Activated CD8-positive, alpha-beta T cell treated with anti-CD3 and anti-CD28 coated beads for 36 hours (primary cell): Measurements from ENCODE around the gene EDAR. TPM values are rescaled to one million over a fixed set of nuclear protein-coding genes. Genes with fewer than 3 reads are reported as not detected.

Experiments
- ATAC-seq: fragments of 200-7000 bp; cut with Tn5 transposase; one replicate; pipeline ENCODE4 v1.10.0; 2021; ENCODE audit warnings: mild to moderate bottlenecking, moderate library complexity
- CTCF ChIA-PET: fragments of 350-600 bp; sonication (Branson Sonifier 250); formaldehyde crosslinking; loops from one replicate; lab custom pipeline; 2021; ENCODE audit warnings: antibody characterized with exemption; lab: Charles Lee
- POLR2A ChIA-PET: fragments of 350-600 bp; sonication (Branson Sonifier 250); formaldehyde crosslinking; loops from one replicate; lab custom pipeline; 2021; ENCODE audit warnings: antibody characterized with exemption; lab: Charles Lee
- DNase-seq: peaks from one replicate; pipeline ENCODE4 v3.0.0-alpha.2; 2020
- H3K27ac Mint-ChIP-seq: one replicate; pipeline ENCODE4 v1.8.0; 2021; ENCODE audit warnings: mild to moderate bottlenecking, mixed read lengths
- H3K27me3 Mint-ChIP-seq: one replicate; pipeline ENCODE4 v1.8.0; 2021; ENCODE audit warnings: mixed read lengths
- H3K36me3 Mint-ChIP-seq: one replicate; pipeline ENCODE4 v1.8.0; 2021; ENCODE audit warnings: low read depth, mixed read lengths
- H3K4me1 Mint-ChIP-seq: one replicate; pipeline ENCODE4 v1.8.0; 2021; ENCODE audit warnings: low read depth, mixed read lengths
- H3K4me3 Mint-ChIP-seq: one replicate; pipeline ENCODE4 v1.8.0; 2021; ENCODE audit warnings: mild to moderate bottlenecking, moderate library complexity, mixed read lengths
- H3K9me3 Mint-ChIP-seq: one replicate; pipeline ENCODE4 v1.8.0; 2021; ENCODE audit warnings: mixed read lengths
- intact Hi-C: fragments of 100-400 bp; cut with micrococcal nuclease; formaldehyde crosslinking; loops from one replicate; pipeline ENCODE4 v1.10.0; 2022
- total RNA-seq, 2 experiments: library from RNA; stranded (reverse); gene quantifications; one replicate each; pipeline ENCODE4 v1.2.3, GENCODE V29; 2021
- TF ChIP-seq, protein P1 (sequence below): fragments of 200-600 bp; IDR thresholded peaks from one replicate; pipeline ENCODE4 v1.8.0; 2022; ENCODE audit warnings: antibody characterized with exemption, mild to moderate bottlenecking

EDAR gene
- total RNA-seq, 2 experiments from 2014 or later, result 0.09 to 0.11 TPM

DNA sequence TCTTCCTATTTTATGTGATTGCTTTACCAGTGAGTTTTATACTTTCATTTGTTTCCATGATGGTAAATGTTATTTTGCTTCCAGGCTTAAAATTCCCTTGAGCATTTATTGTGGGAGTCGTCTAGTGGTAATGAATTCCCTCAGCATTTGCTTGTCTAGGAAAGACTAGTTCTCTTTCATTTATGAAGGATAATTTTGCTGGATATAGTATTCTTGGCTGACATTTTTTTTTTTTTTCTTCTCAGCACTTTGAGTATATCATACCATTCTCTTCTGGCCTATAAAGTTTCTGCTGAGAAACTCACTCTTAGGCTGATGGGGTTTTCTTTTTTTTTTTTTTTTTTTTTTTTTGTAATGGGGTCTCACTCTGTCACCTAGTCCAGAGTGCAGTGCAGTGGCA lies 99.1 kb downstream of the EDAR start:
- peaks cover 34% of the 10 kb centered on the region for H3K36me3 Mint-ChIP-seq
- intact Hi-C loops, result no loop called here
- no peak overlapping the region for H3K4me3 Mint-ChIP-seq
- no peaks in the 10 kb centered on the region for H3K27me3 Mint-ChIP-seq
- H3K9me3 Mint-ChIP-seq, result peaks cover 34% of the 10 kb centered on the region
- H3K27ac Mint-ChIP-seq, result no peak overlapping the region
- no peak for ATAC-seq
- no peaks in the 10 kb centered on the region for H3K4me1 Mint-ChIP-seq
- ChIA-PET CTCF (no interaction called here), POLR2A (no interaction called here)
- TF ChIP-seq, protein P1, sequence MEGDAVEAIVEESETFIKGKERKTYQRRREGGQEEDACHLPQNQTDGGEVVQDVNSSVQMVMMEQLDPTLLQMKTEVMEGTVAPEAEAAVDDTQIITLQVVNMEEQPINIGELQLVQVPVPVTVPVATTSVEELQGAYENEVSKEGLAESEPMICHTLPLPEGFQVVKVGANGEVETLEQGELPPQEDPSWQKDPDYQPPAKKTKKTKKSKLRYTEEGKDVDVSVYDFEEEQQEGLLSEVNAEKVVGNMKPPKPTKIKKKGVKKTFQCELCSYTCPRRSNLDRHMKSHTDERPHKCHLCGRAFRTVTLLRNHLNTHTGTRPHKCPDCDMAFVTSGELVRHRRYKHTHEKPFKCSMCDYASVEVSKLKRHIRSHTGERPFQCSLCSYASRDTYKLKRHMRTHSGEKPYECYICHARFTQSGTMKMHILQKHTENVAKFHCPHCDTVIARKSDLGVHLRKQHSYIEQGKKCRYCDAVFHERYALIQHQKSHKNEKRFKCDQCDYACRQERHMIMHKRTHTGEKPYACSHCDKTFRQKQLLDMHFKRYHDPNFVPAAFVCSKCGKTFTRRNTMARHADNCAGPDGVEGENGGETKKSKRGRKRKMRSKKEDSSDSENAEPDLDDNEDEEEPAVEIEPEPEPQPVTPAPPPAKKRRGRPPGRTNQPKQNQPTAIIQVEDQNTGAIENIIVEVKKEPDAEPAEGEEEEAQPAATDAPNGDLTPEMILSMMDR, result no peak
- DNase-seq, result no peak

DNA sequence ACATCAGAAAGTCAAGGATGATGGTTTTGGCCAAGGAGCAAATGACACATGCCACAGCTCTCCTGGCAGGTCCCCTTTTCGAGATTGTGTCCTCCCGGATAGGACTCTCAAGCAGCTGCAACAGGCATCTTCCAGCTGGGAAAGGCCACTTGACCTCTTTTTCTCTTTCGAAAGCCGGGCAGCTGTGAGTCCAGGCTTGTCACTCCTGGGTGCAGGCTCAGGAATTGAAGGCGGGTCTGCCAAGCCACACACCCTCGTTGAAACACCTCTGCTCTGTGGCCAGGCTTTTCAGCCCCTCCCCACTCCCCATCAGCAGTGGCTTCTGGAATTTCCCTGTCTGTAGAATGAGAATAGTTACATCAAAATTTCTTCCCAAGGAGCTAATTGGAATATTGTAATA lies 104.4 kb downstream of the EDAR start:
- TF ChIP-seq, protein P1, result no peak
- DNase-seq (no peak), ATAC-seq (no peak)
- Mint-ChIP-seq H3K27ac (no peak overlapping the region), H3K9me3 (peaks cover 41% of the 10 kb centered on the region), H3K4me1 (no peaks in the 10 kb centered on the region), H3K27me3 (no peaks in the 10 kb centered on the region), H3K4me3 (no peak overlapping the region), H3K36me3 (peaks cover 4% of the 10 kb centered on the region)
- POLR2A ChIA-PET, result no interaction called here
- intact Hi-C loops, result no loop called here
- CTCF ChIA-PET, result interaction anchor here (0.9 kb wide), 1 partner anchor 29 kb away, joined by 3 read pairs; no protein-coding TSS in a partner anchor

DNA sequence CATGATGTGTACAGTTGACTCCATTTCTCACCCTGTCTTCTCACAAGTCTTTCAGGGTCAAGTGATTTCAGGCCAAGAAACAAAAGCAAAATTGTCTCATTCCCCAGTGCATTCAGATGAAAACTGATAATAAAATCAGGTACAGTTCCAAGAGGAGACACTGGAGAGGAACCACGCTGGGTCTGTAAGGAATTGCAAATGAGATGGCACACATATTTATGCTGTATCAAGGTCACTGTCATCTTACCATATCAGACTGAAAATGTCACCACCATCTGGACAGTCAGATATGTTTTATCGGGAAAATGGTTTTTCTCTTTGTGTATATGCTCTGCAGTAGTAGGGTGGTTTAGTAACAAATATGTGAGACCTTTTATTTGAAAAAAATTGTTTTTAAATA lies 110.7 kb downstream of the EDAR start:
- peaks cover 23% of the 10 kb centered on the region for H3K9me3 Mint-ChIP-seq
- TF ChIP-seq, protein P1, result no peak
- intact Hi-C loops, result no loop called here
- H3K4me1 Mint-ChIP-seq, result no peaks in the 10 kb centered on the region
- no peak for DNase-seq
- CTCF ChIA-PET, result interaction anchor here (1.0 kb wide), 1 partner anchor 111 kb away, joined by 3 read pairs; no protein-coding TSS in a partner anchor
- peaks cover 21% of the 10 kb centered on the region for H3K36me3 Mint-ChIP-seq
- no peaks in the 10 kb centered on the region for H3K27me3 Mint-ChIP-seq
- no peak overlapping the region for H3K4me3 Mint-ChIP-seq
- no peak overlapping the region for H3K27ac Mint-ChIP-seq
- no peak for ATAC-seq
- POLR2A ChIA-PET, result no interaction called here

DNA sequence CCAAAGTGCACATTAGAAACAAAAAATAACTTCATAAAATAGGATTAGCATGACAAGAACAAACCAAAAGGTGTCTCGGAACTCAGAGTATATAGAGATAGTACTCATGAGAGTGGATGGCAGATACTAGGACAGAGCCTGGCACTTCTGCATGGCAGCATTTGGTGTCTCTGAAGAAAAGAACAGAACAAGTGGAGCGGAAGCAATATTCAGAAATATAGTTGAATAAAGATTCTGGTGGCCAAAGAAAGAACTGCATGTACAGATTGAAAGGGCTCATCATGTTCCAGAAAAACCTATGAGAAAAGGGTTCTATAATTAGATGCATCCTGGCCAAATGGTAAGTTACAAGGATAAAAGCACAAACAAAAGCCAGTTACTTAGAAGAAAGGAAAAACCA lies 111.5 kb downstream of the EDAR start:
- DNase-seq (no peak), ATAC-seq (no peak)
- H3K9me3 Mint-ChIP-seq, result peaks cover 18% of the 10 kb centered on the region
- no peak overlapping the region for H3K27ac Mint-ChIP-seq
- POLR2A ChIA-PET, result no interaction called here
- H3K36me3 Mint-ChIP-seq, result peaks cover 21% of the 10 kb centered on the region
- H3K4me1 Mint-ChIP-seq, result no peaks in the 10 kb centered on the region
- CTCF ChIA-PET, result interaction anchor here (1.0 kb wide), 1 partner anchor 112 kb away, joined by 3 read pairs; no protein-coding TSS in a partner anchor
- intact Hi-C loops, result no loop called here
- TF ChIP-seq, protein P1, result no peak
- no peak overlapping the region for H3K4me3 Mint-ChIP-seq
- no peaks in the 10 kb centered on the region for H3K27me3 Mint-ChIP-seq

DNA sequence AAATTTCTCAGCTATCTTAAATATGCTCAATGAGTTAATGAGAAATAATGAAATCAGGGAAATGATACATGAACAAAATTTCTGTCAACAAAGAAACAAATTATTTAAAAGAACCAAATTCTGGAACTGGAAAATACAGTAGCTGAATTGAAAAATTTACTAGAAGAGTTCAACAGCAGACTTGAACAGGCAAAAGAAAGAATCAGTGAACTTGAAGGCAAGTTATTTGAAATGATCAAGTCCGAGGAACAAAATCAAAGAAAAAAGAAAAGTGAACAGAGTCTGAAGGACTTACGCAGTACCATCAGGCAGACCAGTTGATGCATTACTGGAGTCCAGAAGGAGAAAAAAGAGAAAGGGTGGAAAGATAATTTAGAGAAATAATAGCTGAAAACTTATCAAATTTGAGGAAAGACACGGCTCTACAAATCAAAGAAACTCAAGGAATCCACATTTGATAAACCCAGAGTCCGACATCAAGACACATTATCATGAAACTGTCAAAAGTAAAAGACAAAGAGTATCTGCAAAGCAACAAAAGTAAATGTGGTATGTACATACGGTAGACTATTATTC lies 118.9 kb downstream of the EDAR start:
- TF ChIP-seq, protein P1, result no peak
- H3K4me1 Mint-ChIP-seq, result no peaks in the 10 kb centered on the region
- no peak for ATAC-seq
- DNase-seq, result no peak
- intact Hi-C loops, result no loop called here
- H3K27ac Mint-ChIP-seq, result no peak overlapping the region
- CTCF ChIA-PET, result no interaction called here
- POLR2A ChIA-PET, result no interaction called here
- H3K27me3 Mint-ChIP-seq, result no peaks in the 10 kb centered on the region
- peaks cover 53% of the 10 kb centered on the region for H3K36me3 Mint-ChIP-seq
- H3K9me3 Mint-ChIP-seq, result peaks cover 18% of the 10 kb centered on the region
- H3K4me3 Mint-ChIP-seq, result no peak overlapping the region
